SK-N-DZ (cell line): Measurements from ENCODE around the gene ARHGAP26.

Experiments
- DNase-seq: peaks from one replicate; pipeline ENCODE4 v3.0.0-alpha.2; 2015; ENCODE audit warnings: low spot score

Gene ARHGAP26

GRCh38 chr5:143061161-143061945 lies 291.2 kb downstream of the ARHGAP26 start:
- DNase-seq = no peak

GRCh38 chr5:143062379-143062778 lies 292.2 kb downstream of the ARHGAP26 start:
- no peak for DNase-seq

GRCh38 chr5:143063175-143063970 lies 293.2 kb downstream of the ARHGAP26 start:
- DNase-seq = no peak

DNA sequence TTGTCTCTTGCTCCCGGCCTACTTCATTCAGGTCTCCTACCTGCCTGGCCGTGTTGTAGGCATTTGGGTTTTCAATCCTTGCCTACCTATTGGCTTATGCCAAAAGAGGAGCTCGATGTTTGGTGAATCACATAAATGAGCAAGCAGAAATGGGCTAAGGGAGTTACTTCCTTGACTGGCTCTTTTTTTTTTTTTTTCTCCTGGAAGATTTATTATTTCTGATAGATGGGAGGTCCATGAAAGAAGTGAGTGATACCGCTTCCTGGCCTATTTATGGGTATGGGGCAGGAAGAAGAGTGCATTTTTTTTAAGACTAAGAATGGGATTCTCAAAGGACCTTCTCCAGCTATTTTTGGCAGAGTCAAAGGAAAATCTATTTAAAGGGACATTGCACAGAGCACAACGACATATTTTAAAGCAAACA lies 294.1 kb downstream of the ARHGAP26 start:
- DNase-seq = no peak

DNA sequence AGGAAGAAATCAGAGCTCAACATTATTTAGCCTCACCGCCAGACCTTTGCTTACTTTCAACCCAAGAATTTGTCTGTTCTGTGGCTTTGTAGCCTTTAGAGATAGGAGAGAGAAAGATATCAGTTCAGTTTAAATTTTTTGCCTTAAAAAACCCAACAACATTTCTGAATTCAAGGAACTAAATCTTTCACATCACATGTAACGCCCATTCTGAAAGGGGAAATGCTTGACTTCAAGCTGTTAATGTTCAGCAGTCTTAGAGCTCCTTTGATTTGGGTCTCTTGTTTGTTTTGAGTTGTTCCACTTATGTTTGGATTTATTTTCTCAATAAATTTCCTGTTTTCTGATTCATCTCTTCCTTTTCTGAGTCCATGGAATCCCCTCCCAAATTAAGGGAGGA lies 294.5 kb downstream of the ARHGAP26 start:
- no peak for DNase-seq

- DNase-seq = no peak
Measured at GRCh38 chr5:143065185-143065965, 295.2 kb downstream of the ARHGAP26 start.

GRCh38 chr5:143065996-143066522 lies 295.9 kb downstream of the ARHGAP26 start:
- DNase-seq = no peak

- peak; percentile 74 for DNase-seq
Measured at GRCh38 chr5:143066556-143067281, 296.5 kb downstream of the ARHGAP26 start.

DNA sequence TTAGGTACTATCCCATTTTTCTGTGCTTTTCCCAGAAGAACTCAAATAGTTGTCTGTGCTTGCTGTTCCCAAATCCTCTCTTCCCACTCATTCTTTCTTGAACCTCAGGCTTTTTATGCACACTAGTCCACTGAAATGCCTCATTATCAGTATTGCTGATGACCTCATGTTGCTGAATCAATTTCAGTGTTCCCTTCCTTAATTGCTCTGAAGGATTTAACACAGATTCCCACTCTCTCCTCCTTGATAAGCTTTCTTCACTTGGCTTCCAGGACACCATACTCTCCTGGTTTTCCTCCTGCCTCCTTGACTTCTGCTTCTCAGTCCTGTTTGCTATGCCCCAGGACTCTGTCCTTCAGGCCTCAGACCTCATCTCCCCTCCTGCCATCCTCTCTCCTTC lies 298.5 kb downstream of the ARHGAP26 start:
- no peak for DNase-seq

- no peak for DNase-seq
Measured at GRCh38 chr5:143071927-143072326, 301.8 kb downstream of the ARHGAP26 start.

DNA sequence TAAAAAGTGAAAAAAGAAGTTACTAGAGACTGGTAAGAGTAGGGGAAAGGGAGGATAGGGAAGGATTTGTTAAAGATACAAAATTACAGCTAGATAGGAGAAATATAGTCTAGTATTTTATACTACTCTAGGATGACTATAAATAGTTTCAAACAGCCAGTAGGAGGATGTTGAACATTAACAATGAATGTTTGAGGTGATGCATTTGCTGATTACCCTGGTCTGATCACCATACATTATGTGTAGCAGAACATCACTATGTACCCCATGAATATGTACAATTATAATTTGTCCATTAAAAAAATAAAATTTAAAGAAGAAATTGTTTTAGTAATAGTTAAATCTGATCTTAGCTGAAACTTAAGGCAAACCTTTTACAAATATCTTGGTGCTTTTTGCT lies 302.6 kb downstream of the ARHGAP26 start:
- DNase-seq = no peak

- DNase-seq = no peak
Measured at GRCh38 chr5:143073766-143074165, 303.6 kb downstream of the ARHGAP26 start.

DNA sequence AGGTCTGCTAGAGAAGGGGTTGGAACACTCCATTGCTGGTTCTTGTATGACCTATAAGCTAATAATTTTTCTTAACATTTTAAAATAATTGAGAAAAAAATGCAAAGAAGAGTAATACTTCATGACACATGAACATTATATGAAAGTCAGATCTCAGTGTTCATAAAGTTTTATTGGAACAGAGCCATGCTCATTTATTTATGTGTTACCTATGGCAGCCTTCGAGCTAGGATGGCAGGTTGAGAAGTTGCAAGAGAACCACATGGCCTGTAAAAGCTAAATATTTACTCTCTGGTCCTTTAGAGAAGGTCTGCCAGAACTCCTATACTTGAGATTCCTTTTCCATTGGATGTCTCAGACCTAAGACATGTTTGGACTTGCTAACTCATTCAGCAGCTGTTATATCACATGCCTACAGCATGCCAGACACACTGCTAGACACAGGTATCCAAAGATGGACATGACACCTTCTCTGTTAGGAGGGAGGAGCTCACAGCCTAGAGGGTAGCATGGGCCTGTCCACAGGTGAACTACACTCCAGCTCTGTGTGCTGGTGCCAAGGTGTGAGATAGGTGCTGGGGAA lies 304.3 kb downstream of the ARHGAP26 start:
- no peak for DNase-seq

GRCh38 chr5:143076377-143076776 lies 306.2 kb downstream of the ARHGAP26 start:
- DNase-seq = no peak

DNA sequence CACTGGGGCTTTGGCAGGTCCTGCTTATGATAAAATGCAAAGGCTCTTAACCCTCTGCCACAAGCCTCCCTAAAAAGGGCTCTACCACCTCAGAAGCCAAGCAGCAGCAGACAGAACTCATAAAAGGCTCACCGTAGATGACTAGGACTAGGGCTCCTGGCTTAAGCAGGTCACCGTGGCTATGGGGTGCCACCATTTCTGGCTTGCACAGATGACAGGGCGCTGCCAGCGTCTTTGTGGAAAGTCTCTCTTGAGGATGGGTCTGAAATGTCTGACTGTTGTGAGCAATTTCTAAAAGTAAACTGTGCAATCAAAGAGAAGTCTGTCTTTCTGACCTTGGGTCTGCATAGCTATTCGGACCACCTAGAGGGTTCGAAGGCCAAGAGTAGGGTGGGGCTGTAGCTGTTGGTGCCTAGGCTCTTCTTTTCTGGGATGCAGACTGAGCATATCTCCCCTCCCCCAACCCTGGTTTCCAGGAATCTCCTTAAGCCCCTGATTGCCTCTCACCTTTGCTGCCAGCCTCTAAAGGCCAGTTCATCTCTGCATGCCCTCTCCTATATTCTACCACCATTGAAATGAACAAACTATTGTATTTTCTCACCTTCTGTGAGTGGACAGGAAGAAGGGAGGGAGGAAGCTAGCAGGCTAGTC lies 307.4 kb downstream of the ARHGAP26 start:
- no peak for DNase-seq

- DNase-seq = no peak
Measured at GRCh38 chr5:143078313-143078712, 308.1 kb downstream of the ARHGAP26 start.

GRCh38 chr5:143078971-143079370 lies 308.8 kb downstream of the ARHGAP26 start:
- DNase-seq = no peak

DNA sequence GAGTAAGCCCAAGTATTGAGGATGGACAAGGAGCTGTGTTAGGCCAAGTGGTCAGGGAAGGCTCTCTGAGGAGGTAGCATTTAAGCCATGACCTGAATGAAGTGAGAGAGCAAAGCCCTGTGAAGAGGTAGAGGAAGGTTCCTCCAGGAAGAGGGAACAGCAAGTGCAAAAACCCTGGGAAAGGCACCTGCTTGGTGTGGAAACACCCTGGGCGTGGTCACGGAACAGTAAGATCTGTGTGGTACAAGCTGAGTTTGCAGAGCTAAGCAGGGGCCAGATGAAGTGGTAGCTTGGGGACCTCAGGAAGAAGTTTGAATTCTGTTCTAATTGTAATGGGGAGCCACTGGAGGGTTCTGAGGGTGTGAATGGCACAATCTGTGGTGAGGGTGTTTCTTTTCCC lies 310.2 kb downstream of the ARHGAP26 start:
- no peak for DNase-seq

GRCh38 chr5:143080982-143081381 lies 310.8 kb downstream of the ARHGAP26 start:
- DNase-seq = no peak

GRCh38 chr5:143083006-143083405 lies 312.8 kb downstream of the ARHGAP26 start:
- DNase-seq = no peak
